GM19023 (cell line): Measurements from ENCODE around the gene TPSG1.

ENCODE experiments used
- ATAC-seq: cut with Tn5 transposase; IDR thresholded peaks from one replicate; pipeline ENCODE4 v1.9.1; 2021; ENCODE audit warnings: mild to moderate bottlenecking, moderate library complexity; ENCODE audit not compliant: unreplicated experiment

TPSG1 gene

DNA sequence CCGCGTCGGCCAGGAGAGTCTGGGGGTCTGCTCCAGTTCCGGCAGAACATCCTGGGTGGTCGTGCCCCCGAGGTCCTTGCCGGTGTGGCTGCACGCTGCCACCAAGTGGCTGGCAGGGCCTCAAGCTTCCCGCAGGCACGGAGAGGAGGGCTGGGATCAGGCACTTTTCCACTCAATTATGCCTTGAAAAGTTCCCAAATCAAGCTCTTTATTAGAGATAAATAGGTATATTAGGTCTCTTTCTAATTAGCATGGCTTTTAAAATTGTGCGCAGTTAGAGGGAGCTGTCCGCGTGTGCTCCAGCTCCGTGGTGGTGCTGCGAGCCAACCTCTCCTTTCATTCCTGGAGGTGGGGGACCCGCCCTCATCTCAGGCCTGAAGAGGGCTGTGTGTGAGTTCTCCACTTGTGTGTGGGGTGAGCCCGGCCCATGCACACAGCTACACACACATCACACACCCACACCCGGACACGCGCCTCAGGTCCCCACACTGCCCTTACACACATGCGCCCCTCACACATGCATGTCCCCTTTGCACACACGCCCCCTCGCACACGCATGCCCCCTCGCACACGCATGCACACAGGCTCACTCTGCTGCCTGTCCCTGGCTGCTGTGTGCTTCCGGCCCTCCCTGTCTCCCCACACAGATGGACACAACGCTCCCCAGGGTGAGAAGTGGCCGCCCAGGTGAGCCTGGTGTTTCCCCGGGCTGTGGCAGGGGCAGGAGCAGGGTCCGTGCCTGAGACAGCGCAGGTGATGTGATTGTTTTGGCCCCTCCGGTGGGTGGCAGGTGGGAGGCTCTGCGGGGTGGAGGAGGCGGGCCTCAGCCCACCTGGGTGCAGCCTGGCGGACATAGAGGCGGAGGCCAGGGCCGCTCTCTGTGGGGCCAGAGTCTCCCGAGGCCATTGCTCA lies 43.4 kb downstream of the TPSG1 start:
- ATAC-seq = no peak

DNA sequence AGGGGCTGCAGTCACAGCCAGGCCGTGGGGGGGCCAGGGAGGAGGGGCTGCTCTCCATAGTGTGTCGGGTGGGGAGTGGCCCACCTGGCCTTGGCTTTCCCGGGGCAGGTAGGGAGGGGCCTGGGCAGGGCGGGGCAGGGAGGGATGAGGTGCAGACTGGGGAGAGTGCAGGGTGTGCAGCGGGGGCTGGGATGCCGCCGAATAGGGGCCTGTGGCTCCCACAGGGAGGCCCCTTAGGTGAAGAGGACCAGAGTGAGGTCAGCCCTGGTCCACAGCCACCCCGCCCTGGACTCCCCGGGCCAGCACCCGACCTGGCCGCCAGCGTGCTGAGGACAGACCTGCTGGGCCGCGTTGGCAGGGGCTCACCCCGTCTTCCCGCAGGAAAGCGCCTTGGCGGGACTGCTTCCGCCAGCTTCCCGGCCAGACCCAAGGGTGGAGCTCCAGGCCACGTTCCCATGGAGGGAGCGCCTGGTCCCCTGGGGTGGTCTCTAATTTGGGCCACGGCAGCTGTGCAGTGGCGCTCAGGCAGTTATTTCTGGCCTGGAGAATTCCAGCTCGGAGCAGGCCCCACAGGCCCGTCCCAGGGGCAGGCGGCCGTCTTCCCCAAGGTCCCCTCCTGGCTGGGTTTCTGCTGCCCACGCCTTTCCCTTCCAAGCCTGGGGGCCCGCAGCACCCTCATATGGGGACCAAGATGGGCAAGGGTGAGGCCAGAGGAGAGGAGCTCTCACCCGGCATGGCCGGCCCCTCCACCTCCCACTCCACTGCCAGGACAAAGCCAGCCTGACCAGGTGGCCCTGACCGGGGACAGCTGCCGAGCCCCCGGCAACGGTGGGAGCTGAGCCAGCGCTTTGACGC lies 44.3 kb downstream of the TPSG1 start:
- no peak for ATAC-seq

DNA sequence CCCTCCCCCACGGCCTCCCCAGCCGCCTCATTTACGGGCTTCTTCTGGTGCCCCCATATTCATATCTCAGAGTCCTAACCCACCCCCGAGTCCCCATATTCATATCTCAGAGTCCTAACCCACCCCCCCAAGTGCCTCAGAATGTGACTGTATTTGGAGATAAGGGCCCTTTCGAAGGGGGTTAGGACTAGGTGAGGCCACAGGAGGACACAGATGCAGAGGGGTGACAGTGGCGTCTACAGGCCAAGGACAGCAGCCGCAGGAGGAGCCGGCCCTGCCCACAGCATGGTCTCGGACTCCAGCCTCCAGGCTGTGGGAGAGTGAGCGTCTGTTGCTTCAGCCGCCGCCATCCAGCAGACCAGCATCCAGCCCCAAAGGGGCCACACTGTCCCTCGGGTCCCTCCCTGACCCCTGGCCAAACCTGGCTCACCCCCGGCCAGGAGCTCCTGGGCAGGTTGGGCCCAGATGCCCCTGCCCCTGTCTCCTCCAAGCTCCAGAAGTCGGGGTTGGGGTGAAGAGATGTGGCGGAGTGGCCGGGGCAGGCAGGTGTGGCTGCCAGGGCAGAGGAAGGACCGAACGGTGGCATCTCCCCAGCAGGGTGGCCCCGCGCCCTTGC lies 46.7 kb downstream of the TPSG1 start:
- ATAC-seq = no peak

DNA sequence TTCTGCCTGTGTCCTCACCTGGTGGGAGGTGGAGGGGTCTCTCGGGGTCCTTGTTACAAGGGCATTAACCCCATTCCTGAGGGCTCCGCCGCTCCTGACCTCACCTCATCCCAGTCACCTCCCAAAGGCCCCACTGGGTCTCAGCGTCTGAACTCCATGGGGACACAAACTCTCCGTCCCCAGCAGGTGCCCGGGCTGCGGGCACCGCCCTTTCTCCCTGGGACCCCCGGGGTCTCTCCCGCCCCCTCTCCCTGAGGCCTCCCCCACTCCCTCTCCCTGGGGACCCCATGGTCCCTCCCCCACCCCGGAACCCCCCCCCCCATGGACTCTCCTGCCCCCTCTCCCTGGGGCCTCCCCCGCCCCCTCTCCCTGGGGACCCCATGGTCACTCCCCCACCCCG lies 47.3 kb downstream of the TPSG1 start:
- ATAC-seq = no peak

DNA sequence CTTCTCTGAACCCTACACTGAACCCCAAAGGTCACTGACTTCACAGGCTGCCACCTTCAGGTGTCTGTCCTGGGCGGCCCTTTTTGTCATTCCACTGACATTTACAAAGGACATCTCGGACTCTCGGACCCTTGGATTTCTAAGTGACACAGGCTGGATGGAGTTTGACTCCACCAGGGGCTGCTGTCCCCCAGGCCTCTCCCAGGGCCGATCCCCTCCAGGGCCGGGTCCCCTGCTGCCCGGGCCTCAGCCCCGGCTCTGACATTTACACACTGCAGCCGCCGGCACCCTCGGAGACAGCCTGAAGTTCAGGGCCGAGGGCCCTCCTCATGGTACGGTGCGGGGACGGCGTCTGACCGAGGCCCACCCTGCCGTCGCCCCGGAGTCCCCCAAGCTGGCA lies 48.0 kb downstream of the TPSG1 start:
- ATAC-seq = no peak

DNA sequence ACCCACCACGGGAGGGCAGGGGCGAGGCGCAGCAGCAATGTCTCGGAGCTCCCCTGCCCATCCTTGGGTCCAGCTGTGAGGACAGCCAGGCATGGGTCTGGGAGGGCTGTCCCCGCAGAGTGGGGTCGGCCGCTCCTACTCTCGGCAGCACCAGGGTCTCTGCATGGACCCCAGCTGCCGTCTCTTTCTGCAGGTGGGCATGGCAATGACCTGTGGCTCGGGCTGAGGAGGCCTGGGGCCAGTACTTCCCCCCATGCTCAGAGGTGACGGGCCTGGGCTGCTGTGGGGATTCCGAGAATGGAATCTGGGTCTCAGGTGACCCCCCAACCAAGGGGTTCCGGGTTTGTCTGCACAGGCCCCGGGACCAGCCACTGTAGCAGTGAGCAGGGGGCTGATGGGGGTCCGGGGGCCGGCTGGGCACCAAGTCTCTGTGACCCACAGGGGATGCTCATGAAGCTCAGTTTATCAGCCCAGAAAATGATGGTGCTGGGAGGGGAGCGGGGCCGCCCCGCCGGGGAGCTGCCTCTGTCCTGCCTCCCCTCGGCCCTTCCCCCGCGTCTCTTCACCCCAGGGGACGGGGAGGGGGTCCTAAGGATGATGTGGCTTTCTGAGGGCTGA lies 48.7 kb downstream of the TPSG1 start:
- no peak for ATAC-seq

DNA sequence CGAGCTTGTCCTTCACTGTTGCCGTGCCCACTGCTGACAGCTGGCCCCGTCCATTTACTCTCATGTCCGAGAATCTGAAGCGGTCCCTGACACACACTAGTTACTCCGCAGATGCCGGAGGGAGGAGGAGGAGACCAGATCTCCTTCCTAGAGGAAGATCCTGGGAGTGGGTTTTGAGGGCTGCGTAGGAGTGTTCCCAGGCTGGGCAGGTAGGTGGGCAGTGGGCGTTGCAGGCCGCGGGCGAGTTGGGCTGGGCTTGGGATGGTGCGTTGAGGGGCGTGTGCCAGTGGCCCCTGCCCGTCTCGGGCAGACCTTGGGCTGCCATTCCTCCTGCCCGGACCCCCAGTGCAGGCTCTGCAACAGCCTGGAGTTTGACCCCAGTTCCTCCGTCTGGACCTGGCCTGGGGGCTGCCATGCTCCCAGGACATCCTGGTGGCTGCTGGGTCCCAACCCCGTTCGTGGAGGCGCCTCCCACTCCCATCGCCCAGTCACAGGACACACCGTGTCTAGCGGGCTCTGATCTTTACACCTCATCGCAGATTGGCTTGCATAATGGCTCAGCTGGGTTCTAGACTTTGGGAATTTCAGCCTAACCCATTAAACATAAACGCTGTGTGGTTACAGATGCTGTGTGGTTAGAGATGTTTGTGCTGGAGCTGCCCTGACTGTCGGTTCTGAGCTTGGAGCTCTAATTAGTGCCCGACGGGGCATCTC lies 49.3 kb downstream of the TPSG1 start:
- ATAC-seq = no peak

DNA sequence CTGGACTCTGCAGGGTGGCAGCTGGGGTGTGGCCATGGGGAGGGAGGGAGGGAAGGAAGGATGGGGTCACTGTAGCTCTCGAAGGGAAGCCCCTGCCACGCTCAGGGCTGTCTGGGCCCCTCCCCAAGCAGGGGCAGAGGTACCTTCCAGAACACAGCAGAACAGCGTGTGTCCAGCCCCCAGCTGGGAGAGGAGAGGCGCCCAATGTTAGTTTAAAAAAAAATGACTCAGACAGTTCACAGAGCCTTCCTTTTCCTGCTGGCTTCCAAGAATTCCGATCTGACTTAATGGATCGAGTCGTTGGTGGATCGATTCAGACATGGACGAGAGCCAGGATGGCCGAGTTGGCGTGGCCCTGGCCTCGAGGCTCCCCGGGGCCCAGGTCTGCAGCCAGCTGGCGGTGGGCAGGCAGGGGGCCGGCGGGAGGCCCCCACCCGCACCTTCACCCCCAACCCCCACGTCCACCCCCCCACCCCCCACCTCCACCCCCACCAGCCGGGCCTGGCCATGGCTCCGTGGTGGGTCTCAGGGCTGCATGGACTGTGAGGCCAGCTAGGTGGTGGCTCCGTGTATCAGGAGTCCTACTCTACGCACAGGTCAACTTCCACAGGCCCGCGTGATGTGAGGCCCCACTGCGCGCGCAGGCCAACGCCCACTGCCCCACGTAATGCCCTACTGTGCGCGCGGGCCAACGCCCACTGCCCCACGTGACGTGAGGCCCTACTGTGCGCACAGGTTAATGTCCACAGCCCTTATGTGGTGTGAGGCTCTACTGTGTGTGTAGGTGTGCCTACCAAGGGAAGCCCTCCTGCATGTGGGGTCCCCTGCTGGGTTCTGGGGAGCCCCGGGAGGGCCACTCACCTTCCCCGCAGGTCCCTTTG lies 50.4 kb downstream of the TPSG1 start:
- no peak for ATAC-seq

DNA sequence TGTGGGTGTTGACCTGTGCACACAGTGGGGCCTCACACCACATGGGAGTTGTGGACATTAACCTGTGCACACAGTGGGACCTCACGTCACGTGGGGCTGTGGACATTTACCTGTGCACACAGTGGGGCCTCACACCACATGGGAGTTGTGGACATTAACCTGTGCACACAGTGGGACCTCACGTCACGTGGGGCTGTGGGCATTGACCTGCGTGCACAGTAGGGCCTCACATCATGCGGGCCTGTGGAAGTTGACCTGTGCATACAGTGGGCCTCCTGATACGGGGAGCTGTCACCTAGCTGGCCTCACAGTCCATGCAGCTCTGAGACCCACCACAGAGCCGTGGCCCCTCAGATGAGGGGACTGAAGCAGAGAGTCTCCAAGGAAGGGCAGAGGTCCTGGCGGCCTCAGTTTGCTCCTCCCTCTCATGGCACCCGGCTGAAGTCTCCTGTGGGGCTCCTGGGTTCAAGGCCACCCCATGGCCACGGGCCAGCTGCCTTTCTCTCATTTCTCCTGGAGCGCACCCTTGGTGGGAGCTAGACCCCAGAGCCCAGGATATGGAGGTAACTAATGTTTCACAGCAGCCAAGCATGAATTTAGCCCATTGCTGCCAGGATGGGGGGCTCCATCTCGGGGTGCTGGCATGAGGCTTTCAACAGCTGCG lies 51.1 kb downstream of the TPSG1 start:
- no peak for ATAC-seq

DNA sequence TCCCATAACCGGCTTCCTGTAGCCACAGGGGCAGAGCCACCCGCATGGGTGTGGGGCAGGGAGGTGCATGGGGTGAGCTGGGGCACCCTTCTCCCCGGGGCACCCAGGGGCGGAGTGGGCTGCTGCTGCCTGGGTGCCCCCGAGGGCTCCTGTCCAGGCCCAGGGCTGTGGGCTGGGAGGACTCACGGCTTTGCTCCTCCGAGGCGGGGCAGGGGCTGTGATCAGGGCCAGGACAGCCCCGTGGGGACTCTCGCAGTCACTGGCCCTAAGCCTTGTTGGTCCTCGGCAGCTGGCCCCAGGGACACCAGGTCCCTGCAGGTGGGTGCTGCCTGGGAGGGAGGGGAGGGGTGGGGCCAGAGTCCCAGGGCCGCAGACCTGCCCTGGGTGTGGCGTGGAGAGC lies 52.4 kb downstream of the TPSG1 start:
- no peak for ATAC-seq

DNA sequence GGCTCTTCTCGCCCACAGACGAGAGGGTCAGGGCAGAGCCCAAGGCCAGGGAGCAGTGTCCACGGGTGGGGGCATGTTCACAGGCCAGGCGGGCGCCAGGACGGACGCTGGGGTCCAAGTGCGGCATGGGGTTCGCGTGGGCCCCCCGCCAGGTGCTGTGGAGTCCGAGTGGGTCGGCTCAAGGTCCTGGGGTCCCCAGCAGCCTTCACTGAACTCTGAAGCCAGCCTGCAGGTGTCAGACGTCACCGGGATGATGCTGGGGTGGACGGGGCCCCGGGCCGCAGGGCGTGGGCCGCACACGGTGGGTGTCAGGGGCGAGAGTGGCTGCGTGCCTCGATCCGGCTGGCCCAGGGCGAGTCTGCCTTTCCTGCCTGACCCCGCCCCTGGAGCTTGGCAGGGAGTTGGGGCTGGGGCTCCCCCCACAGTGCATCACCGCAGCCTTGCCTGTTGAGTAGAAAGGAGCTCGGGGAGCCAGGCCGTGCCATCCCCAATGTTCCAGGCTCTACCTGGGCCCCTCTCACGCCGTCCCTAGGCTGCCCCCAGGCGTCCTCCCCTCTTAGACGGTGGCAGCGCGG lies 53.1 kb downstream of the TPSG1 start:
- ATAC-seq = no peak
